Activated CD8-positive, alpha-beta T cell treated with anti-CD3 and anti-CD28 coated beads for 36 hours (primary cell): ENCODE results near the gene ZNF558. TPM values are rescaled to one million over a fixed set of nuclear protein-coding genes. Genes with fewer than 3 reads are reported as not detected.

ENCODE experiments used
- total RNA-seq, 2 experiments: library from RNA; stranded (reverse); gene quantifications; one replicate each; pipeline ENCODE4 v1.2.3, GENCODE V29; 2021

The ZNF558 gene
- total RNA-seq, 2 experiments from 2014 or later: 31.3 to 35.3 TPM

Other genes starting within 250 kb of the ZNF558 start
- gene ADAMTS10, start 221.6 kb downstream of the ZNF558 start, total RNA-seq: 1 to 10 TPM; 3.7 to 4.0 TPM
- not detected for gene NFILZ, start 201.7 kb downstream of the ZNF558 start, total RNA-seq
- not detected for gene ACTL9, start 133.5 kb downstream of the ZNF558 start, total RNA-seq
- not detected for gene OR2Z1, start 110.7 kb downstream of the ZNF558 start, total RNA-seq
- gene MBD3L1, start 73 bp upstream of the ZNF558 start, total RNA-seq: not detected
- not detected for gene MUC16, start 178.1 kb upstream of the ZNF558 start, total RNA-seq